ENCODE results near the gene RGS17.
"Not testable (repeated sequence)": the region's sequence is repeated elsewhere in the genome, so short reads cannot be mapped to it uniquely, and the experiment has no call there.

Gene RGS17

GRCh38 chr6:153131037-153131981 is at the start of gene RGS17:
Gene RGS17 (minus strand): TSS chr6:153131282. CDS start chr6:153044018, 87,264 bp downstream.
- peak; percentile 69 for DNase-seq (ENCODE audit: low spot score)

GRCh38 chr6:153172815-153173214 is 41.7 kb upstream of the RGS17 start:
- DNase-seq (ENCODE audit: low spot score): no peak

- DNase-seq (ENCODE audit: low spot score): peak; percentile 45
Measured at GRCh38 chr6:153170511-153170910, 39.4 kb upstream of the RGS17 start.

- no peak for DNase-seq (ENCODE audit: low spot score)
Measured at GRCh38 chr6:153167907-153168306, 36.8 kb upstream of the RGS17 start.

GRCh38 chr6:153167061-153167891 is 36.2 kb upstream of the RGS17 start:
- peak; percentile 62 for DNase-seq (ENCODE audit: low spot score)

GRCh38 chr6:153162646-153163045 is 31.6 kb upstream of the RGS17 start:
- no peak for DNase-seq (ENCODE audit: low spot score)

- no peak for DNase-seq (ENCODE audit: low spot score)
Measured at GRCh38 chr6:153162172-153162571, 31.1 kb upstream of the RGS17 start.

GRCh38 chr6:153160221-153160620 is 29.1 kb upstream of the RGS17 start:
- DNase-seq (ENCODE audit: low spot score): no peak

- no peak for DNase-seq (ENCODE audit: low spot score)
Measured at GRCh38 chr6:153150752-153151440, 19.8 kb upstream of the RGS17 start.

- no peak for DNase-seq (ENCODE audit: low spot score)
Measured at GRCh38 chr6:153150371-153150751, 19.3 kb upstream of the RGS17 start.

GRCh38 chr6:153149891-153150290 is 18.8 kb upstream of the RGS17 start:
- no peak for DNase-seq (ENCODE audit: low spot score)

GRCh38 chr6:153146413-153146812 is 15.3 kb upstream of the RGS17 start:
- DNase-seq (ENCODE audit: low spot score): no peak

GRCh38 chr6:153145591-153145990 is 14.5 kb upstream of the RGS17 start:
- no peak for DNase-seq (ENCODE audit: low spot score)

- no peak for DNase-seq (ENCODE audit: low spot score)
Measured at GRCh38 chr6:153143200-153143599, 12.1 kb upstream of the RGS17 start.

GRCh38 chr6:153140299-153140698 is 9.2 kb upstream of the RGS17 start:
- DNase-seq (ENCODE audit: low spot score): no peak

- DNase-seq (ENCODE audit: low spot score): no peak
Measured at GRCh38 chr6:153138930-153139329, 7.8 kb upstream of the RGS17 start.

GRCh38 chr6:153135681-153136080 is 4.6 kb upstream of the RGS17 start:
- no peak for DNase-seq (ENCODE audit: low spot score)

GRCh38 chr6:153133667-153134066 is 2.6 kb upstream of the RGS17 start:
- DNase-seq (ENCODE audit: low spot score): not testable (repeated sequence)

GRCh38 chr6:153130515-153131036 is 506 bp downstream of the RGS17 start:
- no peak for DNase-seq (ENCODE audit: low spot score)

- DNase-seq (ENCODE audit: low spot score): no peak
Measured at GRCh38 chr6:153129873-153130514, 1.1 kb downstream of the RGS17 start.

GRCh38 chr6:153126218-153126617 is 4.9 kb downstream of the RGS17 start:
- DNase-seq (ENCODE audit: low spot score): no peak

- DNase-seq (ENCODE audit: low spot score): no peak
Measured at GRCh38 chr6:153125032-153125431, 6.0 kb downstream of the RGS17 start.
